ENCODE results near the gene UST.
"Not testable (repeated sequence)": the region's sequence is repeated elsewhere in the genome, so short reads cannot be mapped to it uniquely, and the experiment has no call there.

UST gene

DNA sequence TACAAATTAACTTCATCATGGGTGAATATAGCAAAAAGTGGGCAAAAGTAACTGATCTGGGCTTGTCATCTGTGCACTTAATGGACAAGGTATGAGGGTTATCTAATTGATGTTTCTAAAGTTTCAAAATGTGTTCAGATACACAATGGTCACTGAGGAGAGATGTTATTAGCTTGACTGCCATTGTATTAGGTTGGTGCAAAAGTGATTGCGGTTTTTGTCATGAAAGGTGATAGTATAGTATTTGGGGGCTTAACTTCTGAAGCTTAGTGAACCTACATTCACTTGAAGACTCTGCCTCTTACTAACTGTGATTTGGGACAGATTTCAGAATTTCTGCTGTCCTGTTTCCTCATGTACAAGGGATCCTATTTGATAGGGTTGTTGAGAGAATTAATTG lies 159.6 kb downstream of the UST start:
- no peak for DNase-seq

DNA sequence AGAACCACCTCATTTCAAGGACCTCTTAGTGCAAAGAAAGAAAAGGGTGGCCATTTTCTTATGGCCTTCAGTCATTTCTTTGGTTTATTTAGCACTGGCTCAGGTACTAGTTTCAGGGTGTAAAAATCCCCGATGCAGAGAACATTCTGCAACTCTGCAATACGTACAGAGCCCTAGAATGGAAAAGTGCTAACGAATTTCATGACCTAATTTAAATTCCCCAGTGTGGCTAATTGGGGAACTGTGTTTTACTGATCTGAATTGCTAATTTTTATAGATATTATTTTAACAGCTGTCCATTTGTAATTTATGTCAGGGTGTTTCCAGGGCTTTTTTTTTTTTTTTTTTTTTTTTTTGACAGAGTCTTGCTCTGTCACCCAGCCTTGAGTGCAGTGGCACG lies 160.7 kb downstream of the UST start:
- no peak for DNase-seq

DNA sequence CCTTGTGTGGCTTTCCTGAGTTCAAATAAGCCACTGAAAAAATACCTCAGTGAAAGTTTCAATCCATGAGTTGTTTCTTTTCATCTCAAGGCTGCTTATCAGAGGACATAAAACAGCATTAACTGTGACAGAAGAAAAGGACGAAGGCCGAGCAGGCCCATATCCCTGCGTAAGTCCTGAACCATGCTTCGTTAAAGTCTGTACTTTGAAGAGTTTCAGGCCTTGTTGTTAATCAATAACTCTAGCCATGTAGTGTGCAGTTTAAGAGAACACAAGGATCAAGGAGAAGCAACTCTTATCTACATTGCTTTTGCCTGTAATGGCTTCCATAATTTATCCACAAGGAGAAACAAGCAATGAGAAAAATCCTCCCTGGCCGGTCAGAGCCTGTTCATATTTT lies 165.4 kb downstream of the UST start:
- DNase-seq, result no peak

DNA sequence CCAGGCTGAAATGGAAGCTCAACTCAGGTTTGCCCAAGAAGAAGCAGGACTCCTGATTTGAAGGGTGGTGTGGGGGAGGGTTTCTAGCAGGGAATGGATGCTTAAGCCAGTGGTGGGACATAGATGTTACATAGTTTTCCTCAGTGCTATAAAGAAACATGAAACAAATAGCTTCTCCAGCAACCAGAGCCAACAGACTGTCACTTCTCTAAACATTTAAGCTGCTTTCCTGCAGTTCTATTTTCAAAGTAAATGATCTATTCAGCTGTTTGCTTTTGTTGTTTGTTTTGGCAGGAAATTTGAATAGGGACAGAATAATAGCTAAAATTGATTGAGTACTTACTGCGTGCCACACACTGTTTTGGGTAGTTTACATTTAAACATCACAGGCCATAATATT lies 169.0 kb downstream of the UST start:
- DNase-seq, result no peak

DNA sequence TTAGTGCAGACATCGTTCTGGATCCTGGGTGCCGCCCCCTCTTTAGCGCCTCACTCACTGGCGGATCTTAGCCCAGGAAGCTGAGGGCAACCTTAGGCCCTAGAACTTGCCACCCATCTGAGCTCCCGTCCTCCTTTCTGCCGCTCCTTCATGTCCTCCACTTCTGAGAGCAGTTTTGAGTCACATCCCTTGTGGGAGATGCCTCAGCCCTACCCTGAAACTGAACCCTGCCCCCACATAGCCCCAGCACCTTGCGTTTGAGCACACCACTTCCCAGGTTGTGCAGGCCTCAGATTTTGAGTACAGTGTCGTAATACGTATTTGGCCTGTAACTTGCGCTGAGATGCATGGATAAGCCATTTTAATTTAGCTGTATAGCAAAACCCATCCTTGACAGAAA lies 169.7 kb downstream of the UST start:
- DNase-seq, result not testable (repeated sequence)

DNA sequence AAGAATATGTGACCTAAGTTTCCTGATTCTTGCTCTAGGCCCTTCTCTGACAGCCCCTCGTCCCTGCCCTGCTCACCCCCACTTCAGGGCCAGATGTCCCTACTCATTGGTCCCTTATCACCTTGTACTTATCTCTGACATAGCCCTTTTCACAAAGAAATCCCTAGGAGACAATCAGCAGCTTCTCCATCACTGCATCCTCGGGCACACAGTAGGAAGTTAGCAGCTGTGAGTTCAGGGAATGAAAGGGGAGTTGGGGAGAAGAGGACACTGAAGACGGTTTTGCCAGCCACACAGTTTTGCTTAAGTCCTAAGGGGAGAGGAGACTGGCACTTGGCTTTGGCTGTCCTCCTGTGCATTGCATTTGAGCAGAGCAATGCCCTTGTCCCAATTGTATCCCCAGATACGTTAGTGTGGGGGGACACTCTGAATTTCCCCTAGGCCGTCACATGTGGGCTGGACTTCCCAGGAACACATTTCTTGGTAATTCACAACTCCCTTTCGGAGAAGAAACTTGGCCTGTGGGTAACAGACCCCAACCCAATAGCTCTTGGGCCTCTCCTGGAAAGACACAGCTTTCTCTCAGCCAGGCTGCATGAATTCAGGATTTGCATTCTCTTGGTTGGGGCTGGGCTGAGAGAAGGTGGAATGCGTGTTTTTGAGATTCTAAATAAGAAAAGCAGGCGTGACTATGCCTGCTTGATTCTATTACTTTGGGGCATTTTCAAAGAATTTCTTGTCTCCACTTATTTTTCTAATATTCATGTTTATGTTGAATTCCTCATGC lies 177.6 kb downstream of the UST start:
- DNase-seq, result no peak

DNA sequence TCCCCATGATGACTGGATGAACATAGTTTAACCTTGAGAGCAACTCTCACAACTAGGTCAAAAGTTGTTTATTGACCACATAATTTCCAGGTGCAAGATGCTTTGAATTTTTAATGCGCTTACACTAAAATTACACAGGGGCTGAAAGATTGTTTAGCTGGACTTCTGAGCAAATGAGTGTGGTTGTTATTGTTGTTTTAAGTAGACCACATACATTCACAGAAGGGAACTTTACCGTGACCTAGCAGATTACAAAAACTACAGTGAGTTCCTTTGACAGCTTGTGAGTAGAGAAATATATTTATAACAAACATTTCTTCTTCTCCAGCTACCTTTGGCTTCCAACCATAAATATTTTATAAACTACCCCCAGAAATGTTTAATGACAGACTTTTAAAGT lies 178.9 kb downstream of the UST start:
- no peak for DNase-seq

DNA sequence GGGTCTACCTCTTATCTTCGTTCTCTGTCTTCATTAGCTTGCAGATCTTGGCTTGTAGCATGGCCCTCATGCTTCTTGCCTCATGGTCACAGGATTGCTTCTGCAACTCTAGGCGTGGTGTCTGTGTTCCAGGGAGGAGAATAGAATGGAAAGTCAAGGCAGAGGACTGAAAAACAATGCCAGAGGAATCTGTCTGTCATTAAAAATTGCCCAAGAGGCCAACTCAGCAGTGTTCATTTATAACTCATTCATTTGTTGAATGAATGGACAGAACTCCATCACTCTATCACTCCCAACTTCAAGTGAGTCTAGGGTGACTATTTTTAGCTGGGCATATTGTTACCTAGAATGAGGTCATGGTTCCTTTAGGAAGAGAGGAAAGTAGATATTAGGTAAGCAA lies 179.6 kb downstream of the UST start:
- DNase-seq, result no peak

DNA sequence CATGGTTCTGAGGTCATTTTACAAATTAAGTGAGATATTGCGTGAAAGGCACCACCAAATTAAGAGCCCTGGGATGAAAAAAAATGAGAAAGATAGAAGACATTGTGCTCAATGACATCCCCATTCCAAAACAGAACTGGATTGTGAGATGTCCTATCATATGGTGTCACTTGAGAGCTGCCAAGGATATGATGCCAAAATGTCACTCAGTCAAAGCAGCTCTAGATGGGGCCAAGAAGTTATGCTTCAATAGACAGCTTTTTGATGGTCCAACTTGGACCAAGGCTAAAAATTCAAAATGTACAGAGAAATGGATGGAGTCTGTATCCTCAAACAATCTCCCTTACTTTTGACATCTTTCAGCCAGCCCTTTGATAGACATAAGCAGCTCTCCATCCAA lies 180.8 kb downstream of the UST start:
- DNase-seq, result no peak

DNA sequence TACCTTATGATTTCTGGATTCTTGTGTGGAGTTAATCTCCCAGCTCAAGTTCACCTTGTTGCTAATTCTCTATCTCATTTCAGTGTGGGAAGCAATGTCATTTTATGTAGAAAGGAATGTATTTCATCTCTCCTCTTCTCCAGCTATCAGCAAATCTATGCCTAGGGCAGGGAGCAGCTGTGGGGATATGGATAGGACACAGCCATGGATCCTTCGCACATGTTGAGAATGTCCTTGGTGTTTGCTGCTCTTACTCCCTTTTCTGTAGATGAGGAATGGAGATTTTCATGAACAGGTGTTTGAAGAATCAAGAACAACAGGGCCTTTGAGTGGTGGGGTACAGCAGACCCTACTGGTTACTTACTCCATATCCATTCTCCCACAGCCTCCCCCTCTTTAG lies 182.0 kb downstream of the UST start:
- DNase-seq, result no peak

DNA sequence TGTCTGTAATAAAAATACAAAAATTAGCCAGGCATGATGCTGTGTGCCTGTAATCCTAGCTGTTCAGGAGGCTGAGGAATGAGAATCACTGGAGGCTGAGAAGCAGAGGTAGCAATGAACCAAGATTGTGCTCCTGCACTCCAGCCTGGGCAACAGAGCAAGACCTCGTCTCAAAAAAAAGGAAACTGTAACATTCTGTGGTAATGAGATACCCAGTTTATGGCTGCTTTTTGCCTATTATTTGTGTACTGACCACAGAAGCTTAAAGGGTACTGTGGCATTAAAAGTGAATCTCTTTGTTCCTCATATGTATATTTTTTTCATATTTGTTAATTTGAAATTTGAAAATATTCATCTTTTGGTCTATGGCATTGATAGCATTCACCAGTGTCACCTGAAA lies 185.4 kb downstream of the UST start:
- no peak for DNase-seq

DNA sequence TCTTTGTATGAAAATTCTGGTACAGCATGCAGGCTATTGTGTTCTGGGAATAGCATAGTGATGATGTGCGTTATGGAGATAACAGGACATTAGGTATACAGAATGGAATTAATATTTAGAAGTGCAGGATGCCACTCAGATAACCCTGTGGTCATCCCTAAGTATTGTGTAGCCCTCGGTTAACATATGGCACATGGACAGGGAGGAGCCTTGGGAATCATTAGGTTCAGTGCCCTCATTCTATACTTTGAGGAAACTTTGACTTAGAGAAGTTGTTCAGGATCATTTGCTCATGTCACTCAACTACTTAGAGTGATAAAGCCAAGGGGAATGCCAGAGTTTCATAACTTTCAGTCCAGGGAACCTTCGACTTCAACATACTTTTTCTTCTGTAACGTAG lies 185.9 kb downstream of the UST start:
- DNase-seq, result no peak

DNA sequence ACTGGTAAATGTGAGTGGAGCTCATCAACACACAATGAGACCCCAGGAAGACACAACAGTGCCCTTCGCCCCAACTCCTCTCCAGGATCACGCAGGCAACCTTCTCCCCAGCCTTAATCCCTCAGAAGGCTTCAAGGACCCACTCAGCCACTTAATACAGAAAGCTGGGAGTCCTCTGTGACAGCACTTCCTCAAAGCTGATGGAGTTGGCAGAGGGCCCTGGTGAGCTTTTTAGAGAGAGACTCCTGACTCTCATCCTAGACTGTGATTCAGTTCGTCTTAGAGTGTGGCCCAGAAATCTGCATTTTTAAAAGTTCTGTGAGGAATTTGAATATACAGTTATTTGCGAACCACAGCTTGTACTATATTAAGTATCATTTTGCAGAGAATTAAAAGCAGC lies 187.7 kb downstream of the UST start:
- DNase-seq, result no peak

DNA sequence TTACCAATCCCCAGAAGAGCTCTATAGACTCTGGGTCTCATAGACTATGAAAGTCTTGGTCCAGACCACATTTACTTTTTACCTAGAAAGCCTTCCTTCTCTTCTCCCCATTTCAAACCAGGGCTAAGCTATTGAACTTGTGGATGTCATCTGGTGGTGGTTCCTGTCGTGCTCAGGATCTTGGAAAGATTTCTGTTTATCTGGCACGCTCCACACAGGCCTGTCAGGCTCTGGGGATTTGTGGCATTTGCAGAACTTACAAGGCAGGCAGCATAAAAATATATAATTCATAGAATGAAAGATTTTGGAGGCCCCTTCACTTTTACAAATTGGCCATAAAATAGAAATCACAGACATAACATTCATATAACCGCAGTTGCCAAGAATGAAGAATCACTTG lies 188.1 kb downstream of the UST start:
- DNase-seq, result no peak

DNA sequence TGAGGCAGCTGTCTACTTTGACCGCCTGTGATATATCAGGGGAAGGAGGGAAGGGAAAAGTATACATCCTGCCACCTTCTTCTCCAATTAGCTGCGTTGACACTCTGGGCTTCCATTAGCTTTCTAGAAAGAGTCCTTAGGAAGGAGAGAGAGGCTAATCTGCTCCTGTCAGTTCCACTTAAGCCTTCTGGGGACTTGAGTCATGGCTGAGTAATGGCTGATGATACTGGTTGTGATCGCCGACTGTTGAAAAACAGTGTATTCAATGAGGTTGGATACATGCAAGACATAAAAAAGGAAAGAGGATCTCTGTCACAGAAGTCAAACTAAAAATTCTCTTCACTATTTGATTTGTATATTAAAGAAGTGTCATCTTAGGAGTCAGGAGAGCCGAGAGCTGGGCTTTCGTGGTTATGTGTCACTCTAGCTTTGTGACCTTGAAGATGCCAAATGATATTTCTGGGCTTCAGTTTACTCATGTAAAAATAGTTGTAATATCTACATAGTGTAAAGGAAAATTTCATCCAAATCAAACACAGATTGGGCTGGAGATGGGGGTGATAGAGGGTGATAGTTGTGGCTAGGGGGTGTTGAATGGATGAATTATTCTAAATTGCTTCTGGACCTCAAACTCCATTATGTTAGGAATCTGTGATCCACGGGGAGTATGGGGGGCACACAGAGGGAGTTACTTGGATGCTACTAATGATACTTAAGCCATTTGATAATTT lies 189.0 kb downstream of the UST start:
- DNase-seq, result no peak

DNA sequence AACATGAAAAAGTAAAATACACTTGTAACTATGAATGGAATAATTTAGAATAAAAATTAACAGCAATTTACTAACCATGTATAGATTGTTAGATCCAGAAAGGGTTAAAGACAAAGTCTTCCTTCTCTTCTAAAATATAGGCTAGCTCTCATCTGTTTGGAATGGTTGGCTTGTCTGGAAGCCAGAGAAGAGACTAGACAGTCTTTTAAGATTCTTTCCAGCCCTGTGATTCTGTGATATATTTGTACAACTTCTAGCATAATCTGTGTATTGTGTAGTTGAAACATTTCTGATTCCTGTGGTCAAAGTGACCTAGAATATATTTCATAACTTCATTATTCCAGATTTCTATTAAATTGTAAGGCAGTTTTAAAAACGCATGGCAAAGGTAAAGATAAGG lies 196.6 kb downstream of the UST start:
- DNase-seq, result no peak

DNA sequence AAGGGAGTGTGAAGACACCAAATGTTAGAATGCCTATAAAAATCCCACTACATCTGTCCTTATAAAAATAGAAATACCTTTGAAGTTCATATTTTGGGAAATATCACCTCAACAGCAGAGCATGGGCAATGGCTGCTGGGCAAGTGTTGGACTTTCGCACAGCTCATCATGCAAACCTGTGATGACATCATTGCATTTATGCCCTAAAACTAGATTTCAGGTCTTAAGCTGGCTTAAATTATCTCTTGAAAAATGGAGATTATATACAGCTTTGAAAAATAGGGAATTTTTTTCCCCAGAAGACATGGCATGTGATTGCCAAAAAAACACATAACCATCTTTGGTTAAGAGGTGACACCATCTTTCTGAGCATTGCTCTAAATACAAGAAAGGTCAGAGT lies 197.8 kb downstream of the UST start:
- no peak for DNase-seq

DNA sequence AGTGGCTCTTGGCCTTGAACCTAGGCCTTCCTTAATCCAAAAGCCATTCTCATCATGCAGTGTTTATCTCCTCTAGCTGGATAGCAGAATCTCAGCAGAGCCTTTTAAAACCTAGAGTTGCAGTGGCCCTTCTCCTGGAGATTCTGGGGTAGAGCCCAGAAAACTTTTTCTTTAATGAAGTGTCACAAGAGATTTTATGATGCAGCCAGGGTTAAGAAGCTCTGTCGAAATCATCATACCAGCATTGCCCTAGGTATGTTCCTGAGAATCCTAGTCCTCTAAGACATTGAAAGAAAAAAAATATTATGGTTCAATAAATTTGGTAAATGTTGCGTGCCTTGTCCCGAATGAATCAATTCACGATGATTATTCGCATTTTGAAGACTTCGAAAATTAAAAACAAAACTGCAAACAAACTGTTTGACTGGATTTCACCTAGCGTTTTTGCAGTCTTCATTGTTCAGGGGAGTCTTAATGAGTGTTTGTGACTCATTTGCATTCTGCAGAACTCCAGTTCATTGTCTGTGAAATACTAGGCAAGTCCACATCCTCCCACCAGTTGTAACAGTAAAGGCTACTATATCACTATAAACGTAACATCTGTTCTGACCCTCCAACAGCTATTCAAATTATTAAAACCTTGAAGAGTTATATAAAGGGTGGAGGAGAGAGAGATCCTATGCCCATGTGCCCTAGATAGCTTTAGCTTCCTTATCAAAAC lies 198.6 kb downstream of the UST start:
- DNase-seq, result no peak

DNA sequence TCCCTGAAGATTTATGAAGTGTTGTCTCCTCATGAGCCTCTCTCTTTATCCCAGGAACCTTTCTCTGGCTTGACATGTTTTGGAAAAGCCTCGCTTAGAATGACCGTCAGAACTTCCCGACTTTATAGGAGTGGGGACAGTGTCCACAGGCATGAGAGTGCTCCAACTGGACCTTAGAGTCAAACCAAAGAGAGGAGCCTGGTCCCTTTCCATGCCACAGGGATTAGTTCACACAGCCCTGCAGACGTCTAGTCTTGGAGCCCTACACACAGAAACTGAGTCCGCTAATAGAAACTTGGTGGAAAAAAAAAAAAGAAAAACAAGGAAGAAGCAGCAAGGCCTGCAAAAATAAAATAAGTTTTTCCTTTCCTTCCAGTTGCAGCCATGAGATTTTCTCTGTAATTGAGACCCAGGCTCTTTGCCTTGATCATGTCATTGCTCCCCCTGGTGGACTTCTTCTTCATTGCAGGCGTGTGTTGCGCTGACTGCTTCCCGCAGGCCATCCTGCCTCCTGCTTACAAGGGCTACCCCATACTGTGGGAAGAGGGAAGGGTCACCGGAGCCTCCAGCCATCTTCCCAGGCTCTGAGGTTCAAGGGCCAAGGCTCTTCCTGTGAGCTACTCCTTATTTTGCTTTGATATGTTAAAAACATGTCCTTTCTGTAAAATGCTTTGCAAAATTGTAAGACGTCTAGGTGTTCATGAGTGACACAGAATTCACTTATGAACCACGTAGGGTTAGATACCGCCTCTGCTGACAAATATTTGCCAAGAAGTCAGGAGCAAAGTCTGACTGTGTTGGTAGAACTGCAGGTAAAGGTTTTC lies 201.0 kb downstream of the UST start:
- peak; percentile 91 for DNase-seq

DNA sequence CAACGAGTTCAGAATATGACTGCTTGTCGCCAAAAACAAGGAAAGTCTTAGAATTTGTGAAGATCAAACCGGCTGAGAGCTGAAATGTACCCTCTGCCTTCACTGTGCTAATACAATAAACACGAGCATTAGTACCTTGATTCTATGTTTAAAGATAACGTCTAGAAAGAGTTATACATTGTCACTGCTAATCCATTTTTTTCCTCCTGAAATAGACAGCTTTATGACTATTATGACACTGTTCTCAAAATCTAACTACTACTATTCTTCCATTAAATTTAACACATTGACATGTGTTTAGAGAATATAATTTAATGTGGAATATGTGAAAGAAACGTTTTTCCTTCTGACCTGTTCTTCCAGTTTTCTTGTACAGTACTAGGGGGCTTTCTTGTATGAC lies 204.8 kb downstream of the UST start:
- no peak for DNase-seq

DNA sequence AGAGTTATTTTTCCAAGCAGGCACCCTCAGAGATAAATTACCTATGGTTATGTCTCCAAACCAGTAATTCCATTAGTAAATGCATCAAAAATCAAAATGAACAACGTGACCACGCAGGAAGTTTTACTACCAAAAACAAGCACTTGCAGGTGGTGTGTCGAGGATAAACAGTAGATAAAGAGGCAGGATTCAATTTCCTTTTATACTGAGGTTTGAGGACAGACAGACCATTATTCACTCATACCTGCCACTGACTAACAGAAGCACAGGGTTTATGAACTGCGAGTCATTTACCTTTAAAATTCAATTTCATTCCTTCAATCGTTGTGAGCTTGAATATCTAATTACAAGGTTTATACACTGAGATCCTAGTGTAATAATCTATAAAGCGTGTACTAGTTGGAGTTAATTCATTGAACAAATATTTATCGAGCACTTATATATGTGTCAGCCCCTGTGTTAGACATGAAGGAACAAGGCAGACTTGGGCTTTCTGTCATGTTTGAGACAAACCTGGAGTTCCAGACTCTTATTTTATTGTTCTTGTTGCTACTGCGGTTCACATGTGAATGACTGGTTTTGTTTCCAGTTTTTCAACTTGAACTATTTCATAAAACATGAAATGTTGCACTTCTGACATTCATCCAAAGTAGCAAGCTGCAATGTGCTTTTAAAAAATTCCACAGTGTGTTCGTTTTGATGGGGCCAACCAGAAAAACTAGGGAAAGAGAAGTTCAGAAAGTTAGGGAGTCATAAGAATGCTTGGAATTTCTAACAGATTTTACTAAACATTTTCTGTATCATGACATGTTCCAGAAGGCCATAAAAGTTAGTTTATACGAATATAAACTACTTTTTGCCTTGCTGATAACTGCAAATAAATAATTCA lies 205.6 kb downstream of the UST start:
- DNase-seq, result no peak

DNA sequence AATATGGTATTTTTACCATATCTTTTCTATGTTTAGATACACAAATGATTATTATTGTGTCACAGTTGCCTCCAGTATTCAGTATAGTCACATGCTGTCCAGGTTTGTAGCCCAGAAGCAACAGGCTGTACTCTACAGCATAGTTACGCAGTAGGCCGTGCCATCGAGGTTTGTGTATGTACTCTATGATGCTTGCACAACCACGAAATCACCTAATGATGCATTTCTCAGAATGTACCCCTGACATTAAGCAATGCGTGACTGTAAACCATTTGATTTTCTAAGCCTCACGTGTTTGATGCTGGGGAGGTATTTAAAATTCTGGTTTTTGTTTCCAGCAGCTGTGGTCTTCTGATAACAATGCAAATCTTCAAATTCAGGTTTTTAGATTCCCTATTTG lies 207.6 kb downstream of the UST start:
- DNase-seq, result no peak

Measured in activated effector memory CD4-positive, alpha-beta T cell treated with anti-CD3 and anti-CD28 coated beads, Interleukin-2, amount 50 U/mL, for 16 hours (primary cell).